ENCODE data around the gene NRCAM. TPM values are rescaled to one million over a fixed set of nuclear protein-coding genes. Genes with fewer than 3 reads are reported as not detected.

Gene NRCAM
- total RNA-seq, 1 experiment from 2014 or later: not detected

DNA sequence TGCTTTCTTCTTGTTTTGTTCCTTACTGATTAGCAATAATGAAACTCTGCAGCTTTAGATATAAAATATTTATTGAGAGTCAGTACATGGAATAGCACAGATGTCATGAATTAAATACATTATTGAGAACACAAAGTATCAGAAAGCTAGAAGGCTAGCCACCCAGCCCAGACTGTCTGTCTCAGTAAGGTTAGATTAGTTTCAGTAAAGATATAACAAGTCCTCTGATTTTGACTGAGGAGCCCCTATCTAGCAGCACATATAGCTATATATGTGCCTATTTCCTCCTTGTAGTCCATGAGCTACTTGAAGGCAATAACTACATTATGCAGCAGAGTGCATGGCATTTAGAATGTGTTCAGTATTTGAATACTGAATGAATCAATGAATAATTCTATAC, 81.3 kb downstream of the NRCAM start:
- no peaks in the 10 kb centered on the region for H3K4me1 ChIP-seq (ENCODE audit: low read length)
- H3K4me2 ChIP-seq (ENCODE audit: low read depth, low read length, poor library complexity, severe bottlenecking): no peak overlapping the region
- H3K9me3 ChIP-seq (ENCODE audit: low read length): no peaks in the 10 kb centered on the region
- no peak overlapping the region for H3K4me3 ChIP-seq (ENCODE audit: low read length)
- H3K36me3 ChIP-seq (ENCODE audit: insufficient read depth, low read length): no peaks in the 10 kb centered on the region
- DNase-seq: no peak
- no peaks in the 10 kb centered on the region for H3K27me3 ChIP-seq (ENCODE audit: low read length)
- H2AFZ ChIP-seq (ENCODE audit: low read length): no peak overlapping the region
- no peak overlapping the region for H3K9ac ChIP-seq (ENCODE audit: low read length)
- H3K9me2 ChIP-seq (replicated peaks; ENCODE audit: insufficient read depth, low read length): no peaks in the 10 kb centered on the region
- H3K27ac ChIP-seq (ENCODE audit: low read length): no peak overlapping the region
- no peaks in the 10 kb centered on the region for H4K20me1 ChIP-seq (ENCODE audit: insufficient read depth, low read depth, low read length)
- H3K79me2 ChIP-seq (ENCODE audit: low read length): no peaks in the 10 kb centered on the region

GRCh38 chr7:108372618-108373017, 83.6 kb downstream of the NRCAM start:
- no peak overlapping the region for H3K4me3 ChIP-seq (ENCODE audit: low read length)
- no peak overlapping the region for H2AFZ ChIP-seq (ENCODE audit: low read length)
- no peak overlapping the region for H3K9ac ChIP-seq (ENCODE audit: low read length)
- no peaks in the 10 kb centered on the region for H3K9me3 ChIP-seq (ENCODE audit: low read length)
- DNase-seq: no peak
- H3K27me3 ChIP-seq (ENCODE audit: low read length): no peaks in the 10 kb centered on the region
- no peak overlapping the region for H3K4me2 ChIP-seq (ENCODE audit: low read depth, low read length, poor library complexity, severe bottlenecking)
- H3K9me2 ChIP-seq (replicated peaks; ENCODE audit: insufficient read depth, low read length): no peaks in the 10 kb centered on the region
- no peaks in the 10 kb centered on the region for H3K79me2 ChIP-seq (ENCODE audit: low read length)
- no peak overlapping the region for H3K27ac ChIP-seq (ENCODE audit: low read length)
- no peaks in the 10 kb centered on the region for H4K20me1 ChIP-seq (ENCODE audit: insufficient read depth, low read depth, low read length)
- no peaks in the 10 kb centered on the region for H3K36me3 ChIP-seq (ENCODE audit: insufficient read depth, low read length)
- H3K4me1 ChIP-seq (ENCODE audit: low read length): no peaks in the 10 kb centered on the region

GRCh38 chr7:108370616-108371015, 85.6 kb downstream of the NRCAM start:
- Histone ChIP-seq H3K79me2 (ENCODE audit: low read length) (no peaks in the 10 kb centered on the region), H2AFZ (ENCODE audit: low read length) (no peak overlapping the region), H4K20me1 (ENCODE audit: insufficient read depth, low read depth, low read length) (no peaks in the 10 kb centered on the region), H3K9ac (ENCODE audit: low read length) (no peak overlapping the region), H3K27me3 (ENCODE audit: low read length) (no peaks in the 10 kb centered on the region), H3K4me3 (ENCODE audit: low read length) (no peak overlapping the region), H3K9me2 (replicated peaks; ENCODE audit: insufficient read depth, low read length) (no peaks in the 10 kb centered on the region), H3K27ac (ENCODE audit: low read length) (no peak overlapping the region), H3K36me3 (ENCODE audit: insufficient read depth, low read length) (no peaks in the 10 kb centered on the region), H3K4me1 (ENCODE audit: low read length) (no peaks in the 10 kb centered on the region), H3K9me3 (ENCODE audit: low read length) (no peaks in the 10 kb centered on the region), H3K4me2 (ENCODE audit: low read depth, low read length, poor library complexity, severe bottlenecking) (no peak overlapping the region)
- no peak for DNase-seq

DNA sequence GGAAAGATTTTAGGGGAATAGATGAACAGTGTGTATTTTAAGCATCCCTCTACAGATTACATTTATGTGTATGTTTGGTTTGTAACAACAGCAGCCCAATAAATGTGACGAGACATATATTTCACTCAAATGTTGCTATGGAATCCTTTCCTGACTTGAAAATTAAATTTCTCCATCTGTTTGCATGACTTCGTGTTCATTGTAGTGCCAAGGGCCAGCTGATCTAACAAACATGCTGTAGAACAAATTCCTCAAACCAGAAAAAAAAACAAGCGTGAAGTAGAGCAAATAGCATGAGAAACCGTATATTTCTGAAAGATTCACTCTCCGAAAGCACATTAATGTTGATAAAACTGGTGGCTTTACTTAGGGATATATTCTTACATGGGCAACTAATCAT, 87.8 kb downstream of the NRCAM start:
- Histone ChIP-seq H3K4me1 (ENCODE audit: low read length) (no peaks in the 10 kb centered on the region), H3K9me2 (replicated peaks; ENCODE audit: insufficient read depth, low read length) (no peaks in the 10 kb centered on the region), H3K9ac (ENCODE audit: low read length) (no peak overlapping the region), H3K36me3 (ENCODE audit: insufficient read depth, low read length) (no peaks in the 10 kb centered on the region), H3K27me3 (ENCODE audit: low read length) (no peaks in the 10 kb centered on the region), H3K79me2 (ENCODE audit: low read length) (no peaks in the 10 kb centered on the region), H4K20me1 (ENCODE audit: insufficient read depth, low read depth, low read length) (no peaks in the 10 kb centered on the region), H2AFZ (ENCODE audit: low read length) (no peak overlapping the region), H3K9me3 (ENCODE audit: low read length) (no peaks in the 10 kb centered on the region), H3K27ac (ENCODE audit: low read length) (no peak overlapping the region), H3K4me2 (ENCODE audit: low read depth, low read length, poor library complexity, severe bottlenecking) (no peak overlapping the region), H3K4me3 (ENCODE audit: low read length) (no peak overlapping the region)
- DNase-seq: no peak

GRCh38 chr7:108367946-108368345, 88.3 kb downstream of the NRCAM start:
- no peak overlapping the region for H3K4me3 ChIP-seq (ENCODE audit: low read length)
- H2AFZ ChIP-seq (ENCODE audit: low read length): no peak overlapping the region
- H3K27me3 ChIP-seq (ENCODE audit: low read length): no peaks in the 10 kb centered on the region
- H3K36me3 ChIP-seq (ENCODE audit: insufficient read depth, low read length): no peaks in the 10 kb centered on the region
- no peak overlapping the region for H3K27ac ChIP-seq (ENCODE audit: low read length)
- H3K4me2 ChIP-seq (ENCODE audit: low read depth, low read length, poor library complexity, severe bottlenecking): no peak overlapping the region
- DNase-seq: no peak
- no peak overlapping the region for H3K9ac ChIP-seq (ENCODE audit: low read length)
- no peaks in the 10 kb centered on the region for H3K9me3 ChIP-seq (ENCODE audit: low read length)
- H3K79me2 ChIP-seq (ENCODE audit: low read length): no peaks in the 10 kb centered on the region
- no peaks in the 10 kb centered on the region for H3K4me1 ChIP-seq (ENCODE audit: low read length)
- H3K9me2 ChIP-seq (replicated peaks; ENCODE audit: insufficient read depth, low read length): no peaks in the 10 kb centered on the region
- no peaks in the 10 kb centered on the region for H4K20me1 ChIP-seq (ENCODE audit: insufficient read depth, low read depth, low read length)

GRCh38 chr7:108367314-108367713, 88.9 kb downstream of the NRCAM start:
- Histone ChIP-seq H3K4me2 (ENCODE audit: low read depth, low read length, poor library complexity, severe bottlenecking) (no peak overlapping the region), H3K9me2 (replicated peaks; ENCODE audit: insufficient read depth, low read length) (no peaks in the 10 kb centered on the region), H3K9me3 (ENCODE audit: low read length) (no peaks in the 10 kb centered on the region), H3K9ac (ENCODE audit: low read length) (no peak overlapping the region), H3K4me3 (ENCODE audit: low read length) (no peak overlapping the region), H4K20me1 (ENCODE audit: insufficient read depth, low read depth, low read length) (no peaks in the 10 kb centered on the region), H3K27ac (ENCODE audit: low read length) (no peak overlapping the region), H3K4me1 (ENCODE audit: low read length) (no peaks in the 10 kb centered on the region), H3K36me3 (ENCODE audit: insufficient read depth, low read length) (no peaks in the 10 kb centered on the region), H3K79me2 (ENCODE audit: low read length) (no peaks in the 10 kb centered on the region), H2AFZ (ENCODE audit: low read length) (no peak overlapping the region), H3K27me3 (ENCODE audit: low read length) (no peaks in the 10 kb centered on the region)
- no peak for DNase-seq

- H3K27ac ChIP-seq (ENCODE audit: low read length): no peak overlapping the region
- no peaks in the 10 kb centered on the region for H3K79me2 ChIP-seq (ENCODE audit: low read length)
- H3K9ac ChIP-seq (ENCODE audit: low read length): no peak overlapping the region
- H3K9me3 ChIP-seq (ENCODE audit: low read length): no peaks in the 10 kb centered on the region
- no peak overlapping the region for H2AFZ ChIP-seq (ENCODE audit: low read length)
- no peaks in the 10 kb centered on the region for H3K9me2 ChIP-seq (replicated peaks; ENCODE audit: insufficient read depth, low read length)
- no peak for DNase-seq
- no peak overlapping the region for H3K4me2 ChIP-seq (ENCODE audit: low read depth, low read length, poor library complexity, severe bottlenecking)
- 0 out of 2 replicates have a peak, but pooled peaks cover 6% of the 10 kb centered on the region for H3K27me3 ChIP-seq (ENCODE audit: low read length)
- H4K20me1 ChIP-seq (ENCODE audit: insufficient read depth, low read depth, low read length): no peaks in the 10 kb centered on the region
- H3K4me3 ChIP-seq (ENCODE audit: low read length): no peak overlapping the region
- H3K36me3 ChIP-seq (ENCODE audit: insufficient read depth, low read length): no peaks in the 10 kb centered on the region
- H3K4me1 ChIP-seq (ENCODE audit: low read length): no peaks in the 10 kb centered on the region
Measured at GRCh38 chr7:108363659-108364058, 92.6 kb downstream of the NRCAM start.

GRCh38 chr7:108360058-108360800, 96.0 kb downstream of the NRCAM start:
- Histone ChIP-seq H3K9ac (ENCODE audit: low read length) (no peak overlapping the region), H3K79me2 (ENCODE audit: low read length) (no peaks in the 10 kb centered on the region), H3K9me2 (replicated peaks; ENCODE audit: insufficient read depth, low read length) (no peaks in the 10 kb centered on the region), H2AFZ (ENCODE audit: low read length) (no peak overlapping the region), H3K4me3 (ENCODE audit: low read length) (no peak overlapping the region), H3K27ac (ENCODE audit: low read length) (no peak overlapping the region), H3K4me1 (ENCODE audit: low read length) (no peaks in the 10 kb centered on the region), H3K36me3 (ENCODE audit: insufficient read depth, low read length) (no peaks in the 10 kb centered on the region), H3K4me2 (ENCODE audit: low read depth, low read length, poor library complexity, severe bottlenecking) (no peak overlapping the region), H3K9me3 (ENCODE audit: low read length) (no peaks in the 10 kb centered on the region), H4K20me1 (ENCODE audit: insufficient read depth, low read depth, low read length) (no peaks in the 10 kb centered on the region), H3K27me3 (ENCODE audit: low read length) (0 out of 2 replicates have a peak, but pooled peaks cover 6% of the 10 kb centered on the region)
- no peak for DNase-seq
